ENCODE measurements around the gene CEP72. TPM values are rescaled to one million over a fixed set of nuclear protein-coding genes. Genes with fewer than 3 reads are reported as not detected.
"Not testable (repeated sequence)": the region's sequence is repeated elsewhere in the genome, so short reads cannot be mapped to it uniquely, and the experiment has no call there.

The CEP72 gene
- total RNA-seq, 1 experiment from 2014 or later, result 24.8 TPM

DNA sequence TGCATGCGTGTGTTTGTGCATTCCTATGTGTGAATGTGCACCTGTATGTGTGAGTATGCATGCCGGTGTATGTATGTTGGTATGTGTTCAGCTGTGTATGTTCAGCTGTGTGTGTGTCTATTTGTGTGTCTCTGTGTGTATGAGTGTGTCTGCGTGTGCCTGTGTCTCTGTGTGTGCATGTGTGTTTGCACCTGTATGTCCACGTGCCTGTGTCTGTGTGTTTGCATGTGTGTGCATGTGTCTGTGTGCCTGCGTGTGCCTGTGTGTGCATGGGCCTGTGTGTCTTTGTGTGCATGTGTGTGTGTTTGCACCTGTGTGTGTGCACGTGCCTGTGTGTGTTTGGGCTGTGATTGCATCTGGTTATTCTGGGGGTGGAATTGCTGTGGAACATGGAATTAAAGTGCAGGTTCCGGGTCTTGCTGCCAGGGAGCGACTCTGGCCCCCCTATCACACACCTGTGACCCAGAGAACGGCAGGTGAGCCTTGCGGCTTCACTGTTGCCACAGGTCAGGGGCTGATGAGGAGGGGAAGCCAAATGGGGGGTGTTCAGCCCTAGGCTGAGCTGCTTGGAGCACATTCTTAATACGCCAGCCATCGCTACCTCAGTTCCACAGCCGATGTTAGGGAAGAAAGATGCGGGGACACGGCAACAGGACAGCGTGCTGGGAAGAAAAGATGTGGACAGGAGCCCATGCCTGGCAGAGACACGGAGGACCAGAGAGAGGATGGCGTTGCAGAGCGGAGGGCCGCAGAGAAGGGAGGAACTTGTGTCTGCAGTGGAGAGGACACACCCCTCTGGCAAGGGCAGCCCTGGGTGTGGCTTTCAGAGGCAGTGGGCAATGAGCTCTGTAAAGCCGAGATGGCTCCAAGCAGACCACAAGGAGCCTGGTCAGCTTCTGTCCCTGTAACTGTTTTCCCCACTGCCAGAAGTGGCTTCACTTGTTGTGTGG, 84.9 kb downstream of the CEP72 start:
- not testable (repeated sequence) for H3K9me3 Mint-ChIP-seq; H3K36me3 Mint-ChIP-seq (ENCODE audit: insufficient read depth in 1 of 3, low read depth in 3 of 3); H3K79me1 ChIP-seq (ENCODE audit: insufficient read depth, low read depth, low read length, poor library complexity, severe bottlenecking); H2BK120ac ChIP-seq (ENCODE audit: low read depth, low read length, poor library complexity, severe bottlenecking); H3K4me3 Mint-ChIP-seq; H3K4me1 ChIP-seq (ENCODE audit: insufficient read depth, low read length); H3K4me2 ChIP-seq (ENCODE audit: insufficient read depth, insufficient read length, low read length); H2AFZ ChIP-seq (ENCODE audit: low read length); DNase-seq; H2BK12ac ChIP-seq (ENCODE audit: insufficient read length, low read depth, low read length); H4K8ac ChIP-seq (replicated peaks; ENCODE audit: insufficient read length, low read depth, low read length); H2BK20ac ChIP-seq (ENCODE audit: low read depth, low read length, poor library complexity, severe bottlenecking); H3K9me3 ChIP-seq (ENCODE audit: control insufficient read depth, low read depth, low read length); H2BK5ac ChIP-seq (ENCODE audit: insufficient read length, low read length); H3K18ac ChIP-seq (ENCODE audit: insufficient read length, low read depth, low read length); H4K91ac ChIP-seq (ENCODE audit: insufficient read length, low read depth, low read length); H3K4me1 Mint-ChIP-seq; H3K23ac ChIP-seq (ENCODE audit: insufficient read length, low read depth, low read length); H3T11ph ChIP-seq (ENCODE audit: low read length); H3K56ac ChIP-seq (ENCODE audit: insufficient read length, low read depth, low read length); H3K9ac ChIP-seq (ENCODE audit: extremely low read depth, insufficient read length, low read length); H3K14ac ChIP-seq (ENCODE audit: insufficient read depth, low read length); H3K4ac ChIP-seq (ENCODE audit: low read depth, low read length); H4K20me1 ChIP-seq (ENCODE audit: control insufficient read depth, insufficient read depth, insufficient read length); H2AK5ac ChIP-seq (ENCODE audit: insufficient read length, low read length); H3K27me3 ChIP-seq (ENCODE audit: insufficient read depth, low read length); H2BK15ac ChIP-seq (ENCODE audit: low read depth, low read length); H3K23me2 ChIP-seq (ENCODE audit: insufficient read length, low read depth, low read length, poor library complexity, severe bottlenecking); H3K27ac ChIP-seq (ENCODE audit: insufficient read length, low read depth, low read length); H3K79me2 ChIP-seq (ENCODE audit: insufficient read depth, low read length); H4K5ac ChIP-seq (ENCODE audit: insufficient read length, low read depth, low read length)
- H3K27ac Mint-ChIP-seq, result peak overlapping the region in 1 of 3 experiments; percentile 44; a peak in 1 of 7 replicates
- WGBS (ENCODE audit: extremely low coverage, insufficient read length, low lambda C conversion rate), result no CpG with 5 or more reads among the region's 21 CpGs
- peaks cover 55% of the 10 kb centered on the region for H3K27me3 Mint-ChIP-seq (ENCODE audit: low read depth)

Other genes starting within 250 kb of the CEP72 start
- 36.7 and 37.6 TPM in 2 replicates for gene EXOC3, start 169.2 kb upstream of the CEP72 start, total RNA-seq (2021)
- gene SLC9A3, start 87.9 kb upstream of the CEP72 start, total RNA-seq (2021), result 0.75 and 0.85 TPM in 2 replicates
- 0.44 and 0.48 TPM in 2 replicates for gene TPPP, start 81.0 kb downstream of the CEP72 start, total RNA-seq (2021)
- 0.86 and 1.4 TPM in 2 replicates for gene ZDHHC11B, start 172.4 kb downstream of the CEP72 start, total RNA-seq (2021)
- gene ZDHHC11, start 238.6 kb downstream of the CEP72 start, total RNA-seq (2021), result 32.7 and 37.6 TPM in 2 replicates

All from H9 (cell line).